Astrocyte (in vitro differentiated cells and primary cell): ENCODE results near the gene FLOT2. TPM values are rescaled to one million over a fixed set of nuclear protein-coding genes. Genes with fewer than 3 reads are reported as not detected.

Experiments used
- DNase-seq: peaks from one replicate; pipeline ENCODE4 v3.0.0-alpha.2; 2010; ENCODE audit warnings: low read depth
- FAIRE-seq: peaks from 2 replicates; lab custom pipeline; 2011; peaks lifted over from hg19 to GRCh38; lab: Jason Lieb, UNC
- H2AFZ ChIP-seq: 2 replicates; pipeline ENCODE4 v1.6.0; 2012; ENCODE audit warnings: low read depth, low read length, inconsistent platforms
- H3K27ac ChIP-seq: 2 replicates; pipeline ENCODE4 v1.5.1; 2011; ENCODE audit warnings: low read depth, low read length, inconsistent platforms
- H3K27me3 ChIP-seq: 2 replicates; pipeline ENCODE4 v1.6.0; 2011; ENCODE audit warnings: low read length, inconsistent platforms; ENCODE audit not compliant: insufficient read depth
- H3K36me3 ChIP-seq: 2 replicates; pipeline ENCODE4 v1.5.1; 2011; ENCODE audit warnings: low read length, inconsistent platforms; ENCODE audit not compliant: insufficient read depth
- H3K4me1 ChIP-seq: 2 replicates; pipeline ENCODE4 v1.5.1; 2011; ENCODE audit warnings: low read length, inconsistent platforms; ENCODE audit not compliant: insufficient read depth
- H3K4me2 ChIP-seq: 2 replicates; pipeline ENCODE4 v1.6.0; 2012; ENCODE audit warnings: low read length, inconsistent platforms
- H3K4me3 ChIP-seq: 2 replicates; pipeline ENCODE4 v1.5.1; 2011; ENCODE audit warnings: low read depth, mild to moderate bottlenecking, low read length, inconsistent platforms; ENCODE audit not compliant: insufficient read depth
- H3K79me2 ChIP-seq: 2 replicates; pipeline ENCODE4 v1.6.0; 2012; ENCODE audit warnings: mild to moderate bottlenecking, low read length, inconsistent platforms; ENCODE audit not compliant: insufficient read depth
- H3K9ac ChIP-seq: 2 replicates; pipeline ENCODE4 v1.6.0; 2012; ENCODE audit warnings: mild to moderate bottlenecking, low read length, inconsistent platforms
- H3K9me3 ChIP-seq: 2 replicates; pipeline ENCODE4 v1.5.1; 2012; ENCODE audit warnings: low read depth, mild to moderate bottlenecking, low read length, inconsistent platforms; ENCODE audit not compliant: insufficient read depth
- H4K20me1 ChIP-seq: 2 replicates; pipeline ENCODE4 v1.6.0; 2012; ENCODE audit warnings: low read length, inconsistent platforms; ENCODE audit not compliant: insufficient read depth
- H3K27ac Mint-ChIP-seq: one replicate; pipeline ENCODE4 v1.8.0; 2021; ENCODE audit warnings: mild to moderate bottlenecking, mixed read lengths; ENCODE audit not compliant: unreplicated experiment
- H3K27me3 Mint-ChIP-seq: one replicate; pipeline ENCODE4 v1.8.0; 2021; ENCODE audit warnings: low read depth, mixed read lengths; ENCODE audit not compliant: unreplicated experiment
- H3K36me3 Mint-ChIP-seq: one replicate; pipeline ENCODE4 v1.8.0; 2021; ENCODE audit warnings: low read depth, mixed read lengths; ENCODE audit not compliant: unreplicated experiment
- H3K4me1 Mint-ChIP-seq: one replicate; pipeline ENCODE4 v1.8.0; 2021; ENCODE audit warnings: low read depth, mixed read lengths; ENCODE audit not compliant: unreplicated experiment
- H3K4me3 Mint-ChIP-seq: one replicate; pipeline ENCODE4 v1.8.0; 2021; ENCODE audit warnings: mild to moderate bottlenecking, moderate library complexity, mixed read lengths; ENCODE audit not compliant: unreplicated experiment
- H3K9me3 Mint-ChIP-seq: one replicate; pipeline ENCODE4 v1.8.0; 2021; ENCODE audit warnings: mild to moderate bottlenecking, mixed read lengths; ENCODE audit not compliant: unreplicated experiment
- CTCF ChIP-seq: IDR thresholded peaks from 2 replicates; pipeline ENCODE4 v1.5.1; 2011; ENCODE audit warnings: low read depth, mild to moderate bottlenecking, inconsistent platforms, low read length, moderate library complexity; ENCODE audit not compliant: insufficient read depth
- EZH2 ChIP-seq: IDR thresholded peaks from 2 replicates; pipeline ENCODE4 v1.6.1; 2012; ENCODE audit warnings: mild to moderate bottlenecking, low read length, inconsistent platforms; ENCODE audit not compliant: insufficient read depth
- total RNA-seq: library from RNA; stranded (reverse); gene quantifications from 2 replicates; pipeline ENCODE4 v1.2.1, GENCODE V29; 2021

FLOT2 gene
- total RNA-seq, 1 donor from 2014 or later = 84.4 TPM

GRCh38 chr17:28871056-28871579 lies 26.4 kb downstream of the FLOT2 start:
- peaks cover 11% of the 10 kb centered on the region for H3K27me3 Mint-ChIP-seq
- no peaks in the 10 kb centered on the region for H3K4me1 ChIP-seq
- no peaks in the 10 kb centered on the region for H4K20me1 ChIP-seq
- TF ChIP-seq CTCF (no peak), EZH2 (no peak)
- no peak overlapping the region for H3K4me3 Mint-ChIP-seq
- H3K9me3 Mint-ChIP-seq = no peaks in the 10 kb centered on the region
- DNase-seq = no peak
- no peak overlapping the region for H2AFZ ChIP-seq
- H3K9me3 ChIP-seq = no peaks in the 10 kb centered on the region
- H3K4me1 Mint-ChIP-seq = no peaks in the 10 kb centered on the region
- H3K4me3 ChIP-seq = no peak overlapping the region
- no peak overlapping the region for H3K27ac Mint-ChIP-seq
- no peak overlapping the region for H3K27ac ChIP-seq
- no peaks in the 10 kb centered on the region for H3K36me3 Mint-ChIP-seq
- H3K36me3 ChIP-seq = no peaks in the 10 kb centered on the region
- H3K79me2 ChIP-seq = no peaks in the 10 kb centered on the region
- no peak overlapping the region for H3K9ac ChIP-seq
- H3K27me3 ChIP-seq = no peaks in the 10 kb centered on the region
- H3K4me2 ChIP-seq = no peak overlapping the region
- FAIRE-seq = no peak

GRCh38 chr17:28867276-28867675 lies 30.3 kb downstream of the FLOT2 start:
- no peak for FAIRE-seq
- peaks cover 3% of the 10 kb centered on the region for H3K4me1 Mint-ChIP-seq

More at GRCh38 chr17:28867276-28867675, 30.3 kb downstream of the FLOT2 start:
- Mint-ChIP-seq H3K27me3 (peaks cover 9% of the 10 kb centered on the region), H3K27ac (no peak overlapping the region), H3K9me3 (no peaks in the 10 kb centered on the region), H3K36me3 (peaks cover 6% of the 10 kb centered on the region), H3K4me3 (no peak overlapping the region)
- H3K27ac ChIP-seq = no peak overlapping the region
- H3K79me2 ChIP-seq = no peaks in the 10 kb centered on the region
- H3K4me3 ChIP-seq = no peak overlapping the region
- no peaks in the 10 kb centered on the region for H4K20me1 ChIP-seq
- H3K27me3 ChIP-seq = no peaks in the 10 kb centered on the region
- no peaks in the 10 kb centered on the region for H3K9me3 ChIP-seq
- no peak for DNase-seq
- H3K9ac ChIP-seq = no peak overlapping the region
- H3K4me2 ChIP-seq = no peak overlapping the region
- TF ChIP-seq CTCF (no peak), EZH2 (no peak)
- no peaks in the 10 kb centered on the region for H3K4me1 ChIP-seq
- no peak overlapping the region for H2AFZ ChIP-seq
- no peaks in the 10 kb centered on the region for H3K36me3 ChIP-seq
